GM18505 (cell line): ENCODE results near the gene MICAL1.
"Not testable (repeated sequence)": the region's sequence is repeated elsewhere in the genome, so short reads cannot be mapped to it uniquely, and the experiment has no call there.

Experiments
- ATAC-seq: cut with Tn5 transposase; IDR thresholded peaks from one replicate; pipeline ENCODE4 v1.9.1; 2021; ENCODE audit not compliant: unreplicated experiment
- POLR2A ChIP-seq: IDR thresholded peaks from 4 replicates; pipeline ENCODE4 v1.6.1; 2011; ENCODE audit warnings: borderline replicate concordance; ENCODE audit not compliant: insufficient read depth, insufficient read length; ENCODE audit errors: extremely low read depth

The MICAL1 gene

GRCh38 chr6:109469591-109470189 is 14.1 kb upstream of the MICAL1 start:
- ATAC-seq: no peak
- TF ChIP-seq POLR2A: no peak

DNA sequence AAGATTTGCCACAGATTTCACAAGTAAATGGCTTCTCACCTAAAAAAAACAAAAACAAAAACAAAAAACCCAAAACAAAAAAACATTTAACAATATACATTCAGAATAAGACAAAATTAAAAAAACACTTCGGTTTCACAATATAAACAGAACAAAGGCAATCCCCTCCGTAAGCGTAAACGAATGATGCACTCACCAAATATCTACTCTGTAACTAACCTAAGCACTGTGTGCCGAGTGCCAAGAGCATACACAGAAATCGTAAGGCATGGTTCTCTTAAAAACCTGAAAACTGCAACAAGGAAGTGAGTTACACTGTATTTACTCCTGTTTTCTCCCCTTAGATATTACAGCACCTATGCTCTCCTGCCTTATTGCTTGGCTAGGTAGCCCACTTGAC is 12.1 kb upstream of the MICAL1 start:
- TF ChIP-seq POLR2A: no peak
- no peak for ATAC-seq

DNA sequence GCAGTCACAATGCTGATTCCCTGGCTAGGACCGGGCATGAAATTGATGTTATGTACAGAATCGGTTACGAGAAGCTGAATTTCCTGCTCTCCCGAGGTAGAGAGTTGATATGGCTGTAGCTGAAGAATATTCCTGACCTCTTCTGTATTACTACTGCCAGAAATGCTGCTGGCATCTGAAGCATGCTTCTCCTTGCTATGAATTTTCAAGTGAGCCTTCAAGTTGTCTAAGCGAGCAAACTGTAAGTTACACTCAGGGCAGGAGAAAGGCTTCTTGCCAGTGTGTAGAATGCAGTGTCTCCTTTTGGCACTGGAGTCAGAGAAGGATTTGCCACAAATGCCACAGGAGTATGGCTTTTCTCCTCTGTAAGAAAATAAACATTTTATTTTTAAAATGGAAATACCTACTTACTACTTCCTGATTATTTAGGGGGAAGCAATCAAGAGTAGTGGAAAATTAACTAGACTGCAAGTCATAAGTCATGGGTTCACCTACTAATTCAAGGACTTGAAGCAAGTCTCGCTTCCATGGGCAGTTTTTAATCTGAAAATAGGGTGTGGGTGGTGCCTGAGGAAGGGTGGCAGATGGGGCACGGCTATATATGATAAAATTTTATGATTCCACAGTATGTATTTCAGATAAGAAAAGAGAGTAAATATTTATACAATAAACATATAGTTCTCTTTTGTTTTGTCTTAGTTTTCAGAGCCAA is 10.8 kb upstream of the MICAL1 start:
- no peak for ATAC-seq

DNA sequence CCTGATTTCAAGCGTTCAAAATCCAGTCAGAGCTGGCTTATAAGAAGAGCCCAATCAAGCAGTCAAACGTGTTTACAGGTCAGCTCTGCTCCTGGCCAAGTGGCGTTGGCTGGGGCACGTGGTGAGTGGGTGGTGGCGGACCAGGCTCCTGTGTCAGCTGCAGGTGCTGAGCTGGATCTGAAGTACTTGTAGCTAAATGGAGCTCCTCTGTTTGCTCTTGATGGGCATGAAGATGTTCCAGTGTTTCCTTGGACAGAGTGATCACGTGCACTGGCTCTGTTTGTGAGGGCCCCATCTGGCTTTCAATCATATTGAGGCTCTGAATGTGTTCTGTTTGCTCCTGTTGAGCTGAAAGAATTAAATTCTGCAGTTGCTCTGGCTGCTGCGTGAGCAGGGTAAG is 10.2 kb upstream of the MICAL1 start:
- no peak for TF ChIP-seq POLR2A
- ATAC-seq: no peak

More for the DNA sequence above, 10.8 kb upstream of the MICAL1 start:
- no peak for TF ChIP-seq POLR2A

- TF ChIP-seq POLR2A: no peak
- no peak for ATAC-seq
These were observed 6.4 kb upstream of the MICAL1 start for GRCh38 chr6:109461733-109462526.

DNA sequence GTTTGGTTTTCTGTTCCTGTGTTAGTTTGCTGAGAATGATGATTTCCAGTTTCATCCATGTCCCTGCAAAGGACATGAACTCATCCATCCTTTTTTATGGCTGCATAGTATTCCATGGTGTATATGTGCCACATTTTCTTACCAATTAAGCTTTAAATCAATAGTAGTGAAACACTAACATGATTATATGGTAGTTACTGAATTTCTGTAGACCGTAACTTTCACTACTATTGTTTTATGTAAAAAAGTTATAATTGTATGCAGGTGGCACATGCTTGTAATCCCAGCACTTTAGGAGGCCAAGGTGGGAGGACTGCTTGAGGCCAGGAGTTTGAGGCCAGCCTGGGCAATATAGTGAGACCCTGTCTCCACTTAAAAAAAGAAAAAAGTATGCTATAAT is 5.6 kb upstream of the MICAL1 start:
- not testable (repeated sequence) for ATAC-seq

DNA sequence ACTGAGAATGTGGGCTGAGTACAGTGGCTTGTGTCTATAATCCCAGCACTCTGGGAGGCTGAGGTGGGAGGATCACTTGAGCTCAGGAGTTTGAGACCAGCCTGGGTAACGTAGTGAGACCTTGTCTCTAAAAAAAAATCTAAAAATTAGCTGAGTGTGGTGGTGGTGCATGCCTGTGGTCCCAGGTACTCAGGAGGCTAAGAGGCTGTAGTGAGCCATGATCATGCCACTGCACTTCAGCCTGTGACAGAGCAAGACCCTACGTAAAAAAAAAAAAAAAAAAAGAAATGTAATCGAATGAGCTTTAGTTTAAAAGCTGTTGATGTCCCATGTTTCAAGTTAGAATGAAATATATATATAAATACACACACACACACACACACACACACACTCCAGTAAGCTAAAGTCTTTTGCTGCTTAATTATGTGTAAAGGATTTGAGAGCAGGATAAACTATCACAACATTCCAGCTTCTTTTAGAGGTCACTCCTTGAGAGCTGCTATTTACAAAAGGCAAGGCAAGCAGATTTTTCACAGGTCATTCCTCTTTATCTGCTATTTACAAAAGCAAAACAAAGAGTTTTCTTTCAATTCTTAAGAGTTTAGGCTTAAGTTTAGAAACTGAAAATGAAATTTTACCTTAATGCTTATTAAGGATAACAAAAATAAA is 4.7 kb upstream of the MICAL1 start:
- TF ChIP-seq POLR2A: no peak

DNA sequence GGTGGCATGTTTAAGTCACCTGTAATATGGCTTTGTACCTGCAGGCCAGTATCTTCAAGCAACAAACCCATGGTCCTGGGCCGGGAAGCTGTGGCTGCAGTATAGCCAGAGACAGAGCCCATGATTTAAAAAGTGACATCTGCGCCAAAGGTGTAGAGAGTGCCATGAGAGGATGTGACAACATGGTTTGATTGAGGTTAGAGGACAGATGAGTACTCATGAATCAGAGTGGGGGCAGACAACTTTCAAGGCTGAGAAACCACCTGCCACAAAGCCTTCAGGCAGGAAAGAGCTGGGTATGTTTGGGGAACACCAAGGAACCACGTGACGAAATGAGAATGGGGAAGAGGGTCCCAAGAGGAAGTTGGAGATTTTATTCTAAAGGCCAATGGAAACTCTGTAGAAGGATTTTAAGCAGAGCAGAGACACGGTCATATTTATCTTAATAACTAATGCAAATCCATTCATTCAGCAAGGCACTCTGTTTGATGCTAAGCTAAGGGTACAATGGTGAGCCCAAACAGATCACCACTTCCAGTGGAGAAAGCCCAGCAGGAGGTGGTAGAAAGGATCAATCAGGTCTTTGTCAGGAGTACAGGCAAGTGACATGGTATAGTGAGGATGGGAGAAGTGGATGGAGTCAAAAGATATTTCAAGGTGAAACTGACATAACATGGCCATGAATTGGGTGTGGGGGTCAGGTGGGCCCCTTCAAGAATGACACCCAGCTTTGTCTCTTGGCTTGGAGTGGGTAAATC is 3.4 kb upstream of the MICAL1 start:
- ATAC-seq: peak; percentile 22
- no peak for TF ChIP-seq POLR2A

More for the DNA sequence above, 4.7 kb upstream of the MICAL1 start:
- no peak for ATAC-seq

GRCh38 chr6:109457562-109457996 is 2.0 kb upstream of the MICAL1 start:
- no peak for TF ChIP-seq POLR2A

GRCh38 chr6:109456710-109457561 is 1.4 kb upstream of the MICAL1 start:
- no peak for TF ChIP-seq POLR2A
- no peak for ATAC-seq

More at GRCh38 chr6:109457562-109457996, 2.0 kb upstream of the MICAL1 start:
- ATAC-seq: no peak

DNA sequence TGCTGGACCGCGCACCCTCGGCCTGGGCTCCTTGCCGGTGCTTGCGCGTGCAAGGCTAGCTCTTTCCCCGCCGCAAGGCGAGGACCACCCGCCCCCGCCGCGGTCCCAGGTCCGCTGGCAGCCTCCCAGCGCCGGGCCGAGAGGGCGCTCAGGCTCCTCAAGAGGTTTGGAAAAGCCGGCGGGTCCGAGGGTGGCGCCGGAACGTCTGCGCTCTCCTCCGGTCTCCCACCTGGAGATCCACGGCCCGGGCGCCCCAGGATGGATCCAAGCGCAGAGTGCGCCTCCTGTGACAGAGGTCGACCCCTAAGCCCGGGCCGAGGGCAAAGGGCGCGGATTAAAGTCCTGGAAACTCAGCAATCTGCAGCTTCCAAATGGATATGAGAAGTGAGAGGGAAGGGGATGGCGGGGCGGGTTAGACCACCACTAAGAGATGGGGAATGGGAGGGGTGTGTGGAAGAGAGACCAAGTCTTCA is 575 bp upstream of the MICAL1 start:
- ATAC-seq: peak; percentile 4

More for the DNA sequence above, 575 bp upstream of the MICAL1 start:
- TF ChIP-seq POLR2A: peak; percentile 3
